Measurements from ENCODE around the gene EHD3.

EHD3 gene

DNA sequence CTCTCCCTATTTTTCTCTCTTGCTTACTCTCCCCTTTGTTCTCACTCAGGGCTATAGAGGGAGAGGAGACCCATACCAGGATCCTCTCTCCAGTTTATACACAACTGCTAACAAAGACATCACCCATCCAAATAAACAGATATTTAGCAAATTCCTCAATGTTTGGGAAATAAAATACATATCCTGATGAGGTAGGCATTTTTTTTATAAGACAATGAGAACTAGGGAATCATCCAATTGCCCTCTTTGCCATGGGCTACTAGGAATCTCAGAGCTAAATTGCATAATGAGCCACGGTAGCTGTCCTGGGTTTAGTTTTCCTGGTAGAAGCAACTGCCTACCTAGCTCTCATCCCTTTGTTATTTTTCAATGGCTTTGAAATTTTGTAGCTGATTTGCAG is 43.8 kb upstream of the EHD3 start:
- TF ChIP-seq RAD21 (IDR thresholded peaks at IDR 0.05; ENCODE audit: low read depth), result no peak

DNA sequence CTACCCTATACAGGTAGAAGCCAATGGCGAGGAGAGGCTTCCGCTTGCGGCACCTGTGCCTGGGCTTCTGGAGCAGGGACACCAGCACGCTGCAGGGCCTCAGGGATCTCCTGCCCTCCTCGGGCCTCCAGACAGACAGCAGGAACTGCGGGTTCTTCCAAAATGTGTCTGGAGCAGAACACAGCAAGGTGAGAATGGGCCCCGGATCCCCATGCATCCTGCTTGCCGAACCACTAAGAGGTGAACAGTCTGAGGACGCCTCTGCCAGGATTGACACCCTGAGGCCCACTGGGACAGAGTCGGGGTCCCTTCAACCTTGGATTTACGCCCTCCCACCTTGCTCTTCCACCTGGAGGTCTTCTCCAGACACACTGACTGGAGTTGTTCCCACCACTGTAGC is 42.0 kb upstream of the EHD3 start:
- TF ChIP-seq CEBPB (IDR thresholded peaks at IDR 0.05) (no peak), RAD21 (IDR thresholded peaks at IDR 0.05; ENCODE audit: low read depth) (no peak), NFIC (IDR thresholded peaks at IDR 0.05) (no peak), YY1 (IDR thresholded peaks at IDR 0.05; ENCODE audit: low read depth) (no peak), TEAD4 (IDR thresholded peaks at IDR 0.05) (no peak), TCF12 (IDR thresholded peaks at IDR 0.05; ENCODE audit: low read depth) (no peak)

DNA sequence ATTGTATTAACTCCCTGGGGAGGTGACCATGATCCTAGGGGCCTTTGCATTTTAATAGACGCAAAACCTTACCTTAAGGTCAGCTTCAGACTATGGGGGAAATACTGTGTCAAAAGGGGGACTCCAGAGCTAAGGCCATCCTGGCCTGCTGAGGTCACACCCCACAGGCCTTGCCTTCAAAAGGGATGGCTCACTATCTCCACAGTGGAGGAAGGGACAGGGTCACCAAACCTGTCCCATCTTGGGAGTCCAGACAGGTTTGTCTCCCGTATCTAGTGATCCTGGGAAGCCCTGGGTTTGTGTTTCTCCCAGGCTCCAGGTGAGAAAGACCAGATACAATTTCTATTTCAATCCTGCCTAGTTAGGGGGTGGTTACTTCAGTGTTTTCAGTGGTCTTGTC is 41.6 kb upstream of the EHD3 start:
- TF ChIP-seq, protein P1, sequence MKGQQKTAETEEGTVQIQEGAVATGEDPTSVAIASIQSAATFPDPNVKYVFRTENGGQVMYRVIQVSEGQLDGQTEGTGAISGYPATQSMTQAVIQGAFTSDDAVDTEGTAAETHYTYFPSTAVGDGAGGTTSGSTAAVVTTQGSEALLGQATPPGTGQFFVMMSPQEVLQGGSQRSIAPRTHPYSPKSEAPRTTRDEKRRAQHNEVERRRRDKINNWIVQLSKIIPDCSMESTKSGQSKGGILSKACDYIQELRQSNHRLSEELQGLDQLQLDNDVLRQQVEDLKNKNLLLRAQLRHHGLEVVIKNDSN (IDR thresholded peaks at IDR 0.05), result no peak
- no peak for TF ChIP-seq TCF12 (IDR thresholded peaks at IDR 0.05; ENCODE audit: low read depth)
- TF ChIP-seq, protein P2, sequence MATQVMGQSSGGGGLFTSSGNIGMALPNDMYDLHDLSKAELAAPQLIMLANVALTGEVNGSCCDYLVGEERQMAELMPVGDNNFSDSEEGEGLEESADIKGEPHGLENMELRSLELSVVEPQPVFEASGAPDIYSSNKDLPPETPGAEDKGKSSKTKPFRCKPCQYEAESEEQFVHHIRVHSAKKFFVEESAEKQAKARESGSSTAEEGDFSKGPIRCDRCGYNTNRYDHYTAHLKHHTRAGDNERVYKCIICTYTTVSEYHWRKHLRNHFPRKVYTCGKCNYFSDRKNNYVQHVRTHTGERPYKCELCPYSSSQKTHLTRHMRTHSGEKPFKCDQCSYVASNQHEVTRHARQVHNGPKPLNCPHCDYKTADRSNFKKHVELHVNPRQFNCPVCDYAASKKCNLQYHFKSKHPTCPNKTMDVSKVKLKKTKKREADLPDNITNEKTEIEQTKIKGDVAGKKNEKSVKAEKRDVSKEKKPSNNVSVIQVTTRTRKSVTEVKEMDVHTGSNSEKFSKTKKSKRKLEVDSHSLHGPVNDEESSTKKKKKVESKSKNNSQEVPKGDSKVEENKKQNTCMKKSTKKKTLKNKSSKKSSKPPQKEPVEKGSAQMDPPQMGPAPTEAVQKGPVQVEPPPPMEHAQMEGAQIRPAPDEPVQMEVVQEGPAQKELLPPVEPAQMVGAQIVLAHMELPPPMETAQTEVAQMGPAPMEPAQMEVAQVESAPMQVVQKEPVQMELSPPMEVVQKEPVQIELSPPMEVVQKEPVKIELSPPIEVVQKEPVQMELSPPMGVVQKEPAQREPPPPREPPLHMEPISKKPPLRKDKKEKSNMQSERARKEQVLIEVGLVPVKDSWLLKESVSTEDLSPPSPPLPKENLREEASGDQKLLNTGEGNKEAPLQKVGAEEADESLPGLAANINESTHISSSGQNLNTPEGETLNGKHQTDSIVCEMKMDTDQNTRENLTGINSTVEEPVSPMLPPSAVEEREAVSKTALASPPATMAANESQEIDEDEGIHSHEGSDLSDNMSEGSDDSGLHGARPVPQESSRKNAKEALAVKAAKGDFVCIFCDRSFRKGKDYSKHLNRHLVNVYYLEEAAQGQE (IDR thresholded peaks at IDR 0.05; ENCODE audit: low read depth), result no peak
- no peak for TF ChIP-seq NFIC (IDR thresholded peaks at IDR 0.05)
- no peak for TF ChIP-seq RAD21 (IDR thresholded peaks at IDR 0.05; ENCODE audit: low read depth)
- TF ChIP-seq YY1 (IDR thresholded peaks at IDR 0.05; ENCODE audit: low read depth), result no peak
- TF ChIP-seq TAF1 (IDR thresholded peaks at IDR 0.05; ENCODE audit: low read depth), result no peak
- no peak for TF ChIP-seq EP300 (IDR thresholded peaks at IDR 0.05; ENCODE audit: borderline replicate concordance)
- TF ChIP-seq, protein P3, sequence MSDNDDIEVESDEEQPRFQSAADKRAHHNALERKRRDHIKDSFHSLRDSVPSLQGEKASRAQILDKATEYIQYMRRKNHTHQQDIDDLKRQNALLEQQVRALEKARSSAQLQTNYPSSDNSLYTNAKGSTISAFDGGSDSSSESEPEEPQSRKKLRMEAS (IDR thresholded peaks at IDR 0.05), result no peak
- no peak for TF ChIP-seq EGR1 (IDR thresholded peaks at IDR 0.05)
- no peak for TF ChIP-seq CEBPB (IDR thresholded peaks at IDR 0.05)
- no peak for TF ChIP-seq FOXM1 (IDR thresholded peaks at IDR 0.05; ENCODE audit: borderline replicate concordance, low read depth)
- TF ChIP-seq ZBTB7A (IDR thresholded peaks at IDR 0.05; ENCODE audit: low read depth), result no peak
- TF ChIP-seq CREB1 (IDR thresholded peaks at IDR 0.05; ENCODE audit: low read depth), result no peak
- TF ChIP-seq TEAD4 (IDR thresholded peaks at IDR 0.05), result no peak

DNA sequence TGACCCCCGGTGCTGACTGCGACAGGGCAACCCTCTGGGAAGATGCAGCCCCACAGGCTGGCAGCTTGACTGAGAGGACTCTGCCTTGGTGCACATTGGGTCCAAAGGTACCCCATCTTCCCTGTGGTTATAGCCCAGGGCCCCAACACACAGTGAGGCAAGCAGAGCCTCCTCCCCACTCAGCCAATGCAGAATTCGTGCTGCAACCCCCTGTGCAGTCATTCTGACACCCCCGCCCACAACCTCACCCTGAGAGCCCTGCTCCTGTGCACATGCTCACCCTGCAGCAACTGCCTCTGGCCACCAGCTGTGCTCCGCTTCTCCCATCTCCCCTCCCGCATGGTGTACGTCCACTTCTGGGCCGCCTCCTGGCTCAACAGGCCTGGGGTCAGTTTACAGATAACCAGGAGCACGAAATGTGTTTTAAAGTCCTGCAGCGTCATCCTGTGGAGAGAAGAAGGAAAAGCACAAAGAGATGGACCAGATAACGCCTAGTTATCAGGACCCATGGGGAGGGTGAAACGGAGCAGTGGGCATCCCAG is 41.0 kb upstream of the EHD3 start:
- TF ChIP-seq FOXM1 (IDR thresholded peaks at IDR 0.05; ENCODE audit: borderline replicate concordance, low read depth), result no peak
- peak; percentile 5; the same call in 1 of the 2 replicates for TF ChIP-seq RAD21 (IDR thresholded peaks at IDR 0.05; ENCODE audit: low read depth)

DNA sequence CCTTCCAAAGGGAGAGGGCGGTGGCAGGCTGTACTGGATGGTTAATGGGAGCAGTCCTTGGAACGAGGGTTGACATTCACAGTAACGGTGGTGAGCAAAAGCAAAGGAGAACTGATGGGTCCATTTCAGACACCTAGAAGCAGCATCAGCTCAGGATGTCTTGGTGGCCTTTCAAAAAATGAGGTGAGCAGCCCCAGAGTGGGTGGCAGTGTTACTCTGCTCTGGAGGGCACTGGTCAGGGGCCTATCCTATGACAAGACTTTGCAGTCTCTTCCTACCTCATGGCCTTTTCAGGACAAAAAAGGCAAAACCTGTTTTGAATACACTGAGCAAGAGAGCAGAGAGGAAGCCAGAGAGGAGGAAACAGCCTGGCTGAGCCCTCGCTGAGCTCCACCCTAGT is 40.1 kb upstream of the EHD3 start:
- TF ChIP-seq CREB1 (IDR thresholded peaks at IDR 0.05; ENCODE audit: low read depth) (no peak), ZBTB7A (IDR thresholded peaks at IDR 0.05; ENCODE audit: low read depth) (no peak), NFIC (IDR thresholded peaks at IDR 0.05) (no peak), FOXM1 (IDR thresholded peaks at IDR 0.05; ENCODE audit: borderline replicate concordance, low read depth) (no peak), TCF12 (IDR thresholded peaks at IDR 0.05; ENCODE audit: low read depth) (no peak), EGR1 (IDR thresholded peaks at IDR 0.05) (no peak), RAD21 (IDR thresholded peaks at IDR 0.05; ENCODE audit: low read depth) (no peak), TAF1 (IDR thresholded peaks at IDR 0.05; ENCODE audit: low read depth) (no peak), EP300 (IDR thresholded peaks at IDR 0.05; ENCODE audit: borderline replicate concordance) (no peak), YY1 (IDR thresholded peaks at IDR 0.05; ENCODE audit: low read depth) (no peak), TEAD4 (IDR thresholded peaks at IDR 0.05) (no peak), CEBPB (IDR thresholded peaks at IDR 0.05) (no peak)
- TF ChIP-seq, protein P3 (IDR thresholded peaks at IDR 0.05), result no peak
- TF ChIP-seq, protein P1 (IDR thresholded peaks at IDR 0.05), result no peak
- TF ChIP-seq, protein P2 (IDR thresholded peaks at IDR 0.05; ENCODE audit: low read depth), result no peak

DNA sequence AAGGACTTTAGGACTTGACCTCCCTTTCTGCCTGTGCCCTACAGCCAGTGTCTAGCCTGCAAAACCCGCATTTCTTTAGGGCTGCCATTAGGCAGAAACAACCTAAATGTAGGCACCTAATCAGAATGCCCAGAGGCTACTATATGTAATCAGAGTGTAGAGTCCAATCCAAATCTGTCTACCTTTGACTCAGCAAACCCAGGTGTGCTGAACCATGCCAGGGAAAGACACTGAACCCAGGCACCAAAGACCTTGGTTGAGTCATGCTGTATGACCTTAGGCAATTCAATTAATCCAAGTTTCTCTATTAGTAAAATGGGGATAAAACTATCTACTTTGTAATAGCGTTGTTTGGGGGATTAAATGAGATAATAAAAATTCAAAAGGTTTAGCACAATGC is 37.3 kb upstream of the EHD3 start:
- TF ChIP-seq, protein P2 (IDR thresholded peaks at IDR 0.05; ENCODE audit: low read depth), result no peak
- TF ChIP-seq CEBPB (IDR thresholded peaks at IDR 0.05) (no peak), ZBTB7A (IDR thresholded peaks at IDR 0.05; ENCODE audit: low read depth) (no peak), YY1 (IDR thresholded peaks at IDR 0.05; ENCODE audit: low read depth) (no peak), NFIC (IDR thresholded peaks at IDR 0.05) (no peak), RAD21 (IDR thresholded peaks at IDR 0.05; ENCODE audit: low read depth) (no peak), TEAD4 (IDR thresholded peaks at IDR 0.05) (no peak)
- TF ChIP-seq, protein P1 (IDR thresholded peaks at IDR 0.05), result no peak
